HG03565 (cell line): ENCODE data around the gene ZNF580.

Experiments
- ATAC-seq: cut with Tn5 transposase; IDR thresholded peaks from one replicate; pipeline ENCODE4 v1.9.1; 2021; ENCODE audit warnings: mild to moderate bottlenecking, moderate library complexity; ENCODE audit not compliant: unreplicated experiment

ZNF580 gene

GRCh38 chr19:55658846-55659459 is 18.2 kb downstream of the ZNF580 start:
- ATAC-seq: no peak

GRCh38 chr19:55659822-55660221 is 19.0 kb downstream of the ZNF580 start:
- ATAC-seq: no peak

- no peak for ATAC-seq
Observed at GRCh38 chr19:55660404-55660803, 19.6 kb downstream of the ZNF580 start.

- no peak for ATAC-seq
Observed at GRCh38 chr19:55660991-55661390, 20.2 kb downstream of the ZNF580 start.

GRCh38 chr19:55661826-55662225 is 21.0 kb downstream of the ZNF580 start:
- ATAC-seq: no peak

DNA sequence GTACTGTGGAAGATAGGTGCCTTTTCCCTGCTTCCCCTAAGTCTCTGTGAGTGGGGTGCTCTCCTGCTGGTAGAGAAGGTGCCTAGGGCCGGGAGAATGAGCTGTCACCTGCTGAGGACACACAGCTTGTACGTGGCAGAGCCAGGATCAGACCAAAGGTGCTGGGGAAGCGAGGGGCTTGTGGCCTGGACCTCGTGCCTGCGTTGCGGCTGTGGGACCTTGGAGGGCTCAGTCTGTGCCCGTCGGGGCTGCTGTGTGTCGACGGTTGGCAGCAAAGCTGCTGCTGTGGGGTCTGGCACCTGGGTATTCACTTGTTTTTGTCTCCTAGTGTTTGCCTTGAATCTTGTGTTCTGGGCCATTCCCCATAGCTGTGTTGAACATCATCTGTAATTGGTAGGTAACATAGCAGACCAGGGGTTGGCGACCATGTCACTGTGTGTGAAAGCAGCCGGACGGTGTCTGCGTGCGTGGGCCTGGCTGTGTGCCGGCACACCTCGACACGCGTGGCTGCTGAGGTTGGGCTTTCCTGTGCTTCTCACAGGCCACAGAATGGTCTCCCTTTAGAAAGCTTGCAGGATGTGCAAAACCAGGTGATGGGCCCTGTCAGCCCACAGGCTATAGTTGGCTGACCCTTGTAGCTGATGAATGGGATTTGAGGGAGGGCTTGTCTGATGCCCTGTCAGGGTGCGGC is 23.2 kb downstream of the ZNF580 start:
- no peak for ATAC-seq

DNA sequence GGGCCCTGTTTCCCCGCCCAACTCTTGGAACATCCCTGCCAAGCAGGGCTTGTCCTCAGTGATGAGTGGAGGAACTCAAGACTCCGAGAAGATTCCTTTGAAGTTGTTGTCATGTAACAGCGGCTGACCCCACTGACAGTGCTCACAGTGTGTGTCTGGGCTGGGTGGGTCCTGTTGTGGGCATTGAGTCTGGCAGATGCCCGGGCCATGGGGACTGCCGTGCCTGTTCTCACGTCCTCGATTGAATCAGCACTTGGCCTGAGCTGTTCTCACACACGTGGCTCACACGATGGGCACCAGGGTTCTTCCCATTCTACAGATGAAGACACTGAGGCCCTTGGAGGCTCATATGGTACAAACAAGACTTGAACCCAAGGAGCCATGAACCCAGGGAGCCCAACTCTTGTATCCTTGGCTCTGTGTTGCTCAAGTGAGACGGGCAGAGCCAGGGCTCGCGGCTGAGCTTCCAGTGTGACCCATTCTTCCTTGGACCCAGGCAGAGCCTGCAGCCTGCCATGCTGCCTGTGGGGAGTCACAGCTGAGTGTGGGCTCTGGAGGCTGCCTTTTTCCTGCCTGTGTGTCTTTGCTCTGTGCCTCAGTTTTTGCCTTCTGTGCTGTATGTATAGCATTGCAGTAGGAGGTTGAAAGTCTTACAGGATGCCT is 25.7 kb downstream of the ZNF580 start:
- ATAC-seq: no peak

GRCh38 chr19:55667006-55667381 is 26.2 kb downstream of the ZNF580 start:
- no peak for ATAC-seq

- no peak for ATAC-seq
Observed at GRCh38 chr19:55667511-55667910, 26.7 kb downstream of the ZNF580 start.

GRCh38 chr19:55667958-55668357 is 27.2 kb downstream of the ZNF580 start:
- no peak for ATAC-seq

DNA sequence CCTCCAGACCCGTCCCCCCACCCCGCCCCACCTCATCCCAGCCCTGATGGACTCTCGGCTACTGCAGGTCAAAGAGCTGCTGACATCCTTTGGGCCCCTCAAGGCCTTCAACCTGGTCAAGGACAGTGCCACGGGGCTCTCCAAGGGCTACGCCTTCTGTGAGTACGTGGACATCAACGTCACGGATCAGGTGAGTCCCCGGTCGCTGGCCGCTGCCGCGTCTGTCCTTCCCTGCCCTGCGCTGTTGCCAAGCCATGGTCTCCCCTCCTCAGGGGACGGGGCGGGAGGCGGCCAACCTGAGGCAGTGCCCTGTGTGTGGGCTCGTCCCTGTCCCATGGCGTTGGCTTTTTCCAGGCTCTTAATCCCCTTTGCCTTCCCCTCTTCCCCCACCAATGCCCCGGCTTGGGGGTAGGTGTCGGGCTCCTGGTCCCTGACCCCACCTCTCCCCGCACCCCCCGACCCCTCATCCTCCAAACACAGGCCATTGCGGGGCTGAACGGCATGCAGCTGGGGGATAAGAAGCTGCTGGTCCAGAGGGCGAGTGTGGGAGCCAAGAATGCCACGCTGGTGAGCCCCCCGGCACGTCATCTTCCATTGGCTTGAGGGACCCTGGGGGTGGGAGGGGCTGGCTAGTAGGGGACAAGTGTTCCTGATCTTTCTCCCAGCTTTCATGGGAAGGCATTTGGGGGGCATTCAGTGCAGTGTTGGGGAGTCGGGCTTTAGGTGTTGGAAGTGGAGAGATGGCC is 28.0 kb downstream of the ZNF580 start:
- ATAC-seq: no peak

- no peak for ATAC-seq
Observed at GRCh38 chr19:55669418-55670279, 28.8 kb downstream of the ZNF580 start.

GRCh38 chr19:55670280-55671053 is 29.7 kb downstream of the ZNF580 start:
- ATAC-seq: no peak

DNA sequence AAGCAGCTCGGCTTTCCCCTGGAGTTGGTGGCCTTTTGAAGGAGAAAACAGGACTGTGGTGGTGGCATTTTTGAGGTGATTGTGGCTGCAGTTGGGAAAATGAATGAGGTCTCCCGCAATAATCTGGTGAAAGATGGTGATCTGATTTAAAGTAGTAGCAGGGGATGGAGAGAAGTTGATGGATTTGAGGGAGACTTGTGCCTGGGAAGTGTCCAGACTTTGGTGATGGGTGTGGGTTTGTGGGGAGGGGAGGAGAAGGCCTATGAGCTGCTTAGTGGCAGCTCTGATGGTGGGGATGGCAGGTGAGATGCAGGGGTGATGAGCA is 30.2 kb downstream of the ZNF580 start:
- ATAC-seq: no peak

- ATAC-seq: no peak
Observed at GRCh38 chr19:55672418-55672817, 31.6 kb downstream of the ZNF580 start.

DNA sequence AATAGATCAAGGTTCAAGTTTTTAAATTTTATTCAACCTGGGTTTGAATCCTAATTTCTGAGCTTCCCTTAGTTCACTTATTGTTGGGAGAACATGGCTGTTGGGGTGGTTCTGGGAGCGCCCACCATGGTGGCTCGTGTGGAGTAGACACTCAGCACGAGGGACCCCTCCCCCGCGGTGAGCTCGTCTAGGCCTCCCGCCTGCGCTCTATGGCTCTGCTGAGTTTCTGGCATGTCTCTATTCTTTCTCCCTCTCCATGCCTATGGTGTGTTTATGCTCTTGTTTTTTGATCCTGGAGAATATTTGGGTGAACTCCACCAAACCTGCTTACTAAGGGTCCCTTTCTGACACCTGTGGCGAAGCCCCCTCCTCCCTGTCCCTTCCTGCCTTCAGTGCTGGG is 32.7 kb downstream of the ZNF580 start:
- no peak for ATAC-seq

DNA sequence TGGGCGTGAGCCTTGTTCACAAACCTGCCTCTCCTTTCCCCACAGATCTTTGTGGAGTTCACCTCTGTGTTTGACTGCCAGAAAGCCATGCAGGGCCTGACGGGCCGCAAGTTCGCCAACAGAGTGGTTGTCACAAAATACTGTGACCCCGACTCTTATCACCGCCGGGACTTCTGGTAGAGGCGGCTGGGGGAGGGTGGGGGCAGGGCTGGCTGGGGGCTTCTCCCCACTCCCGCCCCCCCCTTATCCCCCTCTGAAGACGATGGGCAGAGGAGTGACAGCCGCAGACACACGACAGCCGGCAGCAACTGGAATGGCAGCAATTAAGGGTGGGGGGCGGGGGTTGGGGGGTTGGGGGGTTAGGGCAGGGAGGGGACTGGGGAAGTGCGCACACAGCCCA is 33.1 kb downstream of the ZNF580 start:
- no peak for ATAC-seq

GRCh38 chr19:55674459-55674840 is 33.6 kb downstream of the ZNF580 start:
- no peak for ATAC-seq

DNA sequence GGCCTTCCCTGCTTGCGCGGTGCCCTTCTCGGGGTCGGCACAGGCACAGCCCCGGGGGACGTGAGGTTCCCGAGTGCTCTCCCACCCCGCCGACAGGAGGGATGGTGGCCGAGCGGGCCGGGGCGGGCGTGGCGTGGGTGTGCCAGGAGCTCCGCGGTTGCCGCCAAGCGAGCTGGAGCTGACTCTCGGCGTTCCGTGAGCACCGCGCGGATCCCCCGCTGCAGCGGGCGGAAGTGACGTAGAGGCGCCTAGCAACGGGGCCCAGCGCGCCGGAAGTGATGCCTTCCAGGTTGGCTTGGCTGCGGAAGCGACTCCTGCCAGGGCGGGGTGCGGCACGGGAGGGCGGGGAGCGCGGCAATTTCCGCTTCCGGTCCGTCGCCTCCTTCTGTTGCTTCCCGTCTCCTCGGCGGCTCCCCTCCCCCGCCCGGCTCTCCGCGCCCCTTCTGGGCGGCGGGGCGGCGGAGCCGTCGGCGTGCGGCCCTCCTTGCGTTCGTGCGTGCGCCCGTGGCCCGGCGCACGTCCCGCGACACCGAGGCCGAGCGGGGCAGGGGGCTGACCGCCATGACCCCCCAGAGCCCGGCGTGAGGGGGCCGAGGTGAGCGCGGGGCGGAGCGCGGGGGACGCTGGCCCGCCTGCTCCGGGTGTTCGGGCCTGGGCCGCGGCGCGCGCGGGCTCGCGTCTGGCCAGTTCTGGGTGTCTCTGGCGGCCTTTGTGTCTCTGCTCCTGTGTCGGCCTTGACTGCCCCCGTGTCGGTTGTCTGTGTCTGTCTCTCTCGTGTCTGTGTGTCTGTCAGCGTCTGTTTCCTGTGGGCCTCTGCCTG is 34.2 kb downstream of the ZNF580 start, which contains the start of gene EPN1:
EPN1 (plus strand) TSS at position 386 of the 820 bp plus-strand sequence. CDS start 3,402 bp downstream, outside the sequence.
- peak; percentile 49 for ATAC-seq
